ENCODE data around the gene CLP1.

Gene CLP1

GRCh38 chr11:57618438-57618837 is 39.1 kb upstream of the CLP1 start:
- no peak overlapping the region for H3K27ac ChIP-seq (ENCODE audit: low read depth, low read length)
- WGBS (ENCODE audit: extremely low coverage, insufficient coverage, low lambda C conversion rate) = no CpG with 5 or more reads among the region's 2 CpGs
- no peak overlapping the region for H4K8ac ChIP-seq (ENCODE audit: low read depth, low read length)
- H3K79me2 ChIP-seq (ENCODE audit: control insufficient read depth, insufficient read depth, low read length) = no peaks in the 10 kb centered on the region
- no peak overlapping the region for H3K9ac ChIP-seq (ENCODE audit: low read length)
- H3K36me3 ChIP-seq (ENCODE audit: control insufficient read depth, insufficient read depth, low read length) = no peaks in the 10 kb centered on the region
- H2BK5ac ChIP-seq (ENCODE audit: low read length) = no peak overlapping the region
- no peak overlapping the region for H3K56ac ChIP-seq (ENCODE audit: low read length)
- no peak overlapping the region for H2AK5ac ChIP-seq (ENCODE audit: low read length)
- no peak overlapping the region for H3K23ac ChIP-seq (ENCODE audit: low read length)
- H3K79me1 ChIP-seq (ENCODE audit: low read length) = no peaks in the 10 kb centered on the region
- H2BK120ac ChIP-seq (ENCODE audit: low read depth, low read length) = no peak overlapping the region
- no peak overlapping the region for H3K4ac ChIP-seq (ENCODE audit: low read depth, low read length)
- H3K4me3 ChIP-seq (ENCODE audit: low read length) = no peak overlapping the region
- DNase-seq = no peak
- no peak overlapping the region for H3K18ac ChIP-seq (ENCODE audit: low read length)
- H3K4me2 ChIP-seq (ENCODE audit: low read length) = no peak overlapping the region
- peaks cover 2% of the 10 kb centered on the region for H3K27me3 ChIP-seq (ENCODE audit: insufficient read depth, low read length, poor library complexity)
- H3K4me1 ChIP-seq (ENCODE audit: control insufficient read depth, low read depth, low read length) = no peaks in the 10 kb centered on the region
- H2BK15ac ChIP-seq (replicated peaks; ENCODE audit: low read depth) = no peak overlapping the region
- no peak overlapping the region for H4K5ac ChIP-seq (ENCODE audit: low read length)

DNA sequence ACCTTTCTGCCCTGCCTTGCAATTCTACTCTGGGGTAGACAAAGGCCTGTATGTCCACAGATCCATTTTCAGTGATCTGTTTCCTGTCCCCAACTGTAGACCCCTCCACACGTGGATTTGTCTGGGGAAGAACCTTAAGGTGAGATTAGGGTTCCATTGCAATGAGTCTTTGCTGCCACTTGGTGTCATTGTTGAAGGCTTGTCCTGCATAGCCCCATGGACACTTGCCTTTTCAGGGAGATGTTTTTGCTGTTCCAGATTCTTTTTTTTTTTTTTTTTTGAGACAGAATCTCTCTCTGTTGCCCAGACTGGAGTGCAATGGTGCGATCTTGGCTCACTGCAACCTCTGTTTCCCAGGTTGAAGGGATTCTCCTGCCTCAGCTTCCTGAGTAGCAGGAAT is 38.2 kb upstream of the CLP1 start:
- Histone ChIP-seq H3K36me3 (ENCODE audit: control insufficient read depth, insufficient read depth, low read length) (no peaks in the 10 kb centered on the region), H4K5ac (ENCODE audit: low read length) (no peak overlapping the region), H3K4me1 (ENCODE audit: control insufficient read depth, low read depth, low read length) (no peaks in the 10 kb centered on the region), H2AK5ac (ENCODE audit: low read length) (no peak overlapping the region), H3K56ac (ENCODE audit: low read length) (no peak overlapping the region), H3K18ac (ENCODE audit: low read length) (no peak overlapping the region), H3K9ac (ENCODE audit: low read length) (no peak overlapping the region), H3K79me2 (ENCODE audit: control insufficient read depth, insufficient read depth, low read length) (no peaks in the 10 kb centered on the region), H4K8ac (ENCODE audit: low read depth, low read length) (no peak overlapping the region), H2BK120ac (ENCODE audit: low read depth, low read length) (no peak overlapping the region), H3K27ac (ENCODE audit: low read depth, low read length) (no peak overlapping the region), H3K4me2 (ENCODE audit: low read length) (no peak overlapping the region), H2BK5ac (ENCODE audit: low read length) (no peak overlapping the region), H3K79me1 (ENCODE audit: low read length) (no peaks in the 10 kb centered on the region), H2BK15ac (replicated peaks; ENCODE audit: low read depth) (no peak overlapping the region), H3K27me3 (ENCODE audit: insufficient read depth, low read length, poor library complexity) (peaks cover 2% of the 10 kb centered on the region), H3K4ac (ENCODE audit: low read depth, low read length) (no peak overlapping the region), H3K23ac (ENCODE audit: low read length) (no peak overlapping the region), H3K4me3 (ENCODE audit: low read length) (no peak overlapping the region)
- DNase-seq = no peak
- no CpG with 5 or more reads among the region's 2 CpGs for WGBS (ENCODE audit: extremely low coverage, insufficient coverage, low lambda C conversion rate)

DNA sequence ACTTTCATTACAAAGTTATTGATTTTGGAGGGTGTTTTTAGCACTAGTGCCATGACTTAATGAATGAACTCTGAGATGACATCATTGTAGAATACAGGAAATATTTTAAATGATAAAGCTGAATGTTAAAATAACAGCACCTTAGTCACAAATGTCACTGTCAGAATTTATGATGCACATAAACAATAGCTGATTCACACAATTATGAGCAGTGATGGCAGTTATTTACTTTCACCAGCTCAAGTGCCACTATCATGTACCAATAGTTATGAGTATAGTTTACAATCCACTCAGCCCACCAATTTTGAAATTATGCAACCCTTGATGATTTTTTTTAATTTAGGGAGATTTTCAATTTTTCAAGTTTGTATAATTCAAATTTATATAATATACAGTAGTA is 37.1 kb upstream of the CLP1 start:
- Histone ChIP-seq H3K56ac (ENCODE audit: low read length) (no peak overlapping the region), H3K4me1 (ENCODE audit: control insufficient read depth, low read depth, low read length) (no peaks in the 10 kb centered on the region), H3K27ac (ENCODE audit: low read depth, low read length) (no peak overlapping the region), H3K27me3 (ENCODE audit: insufficient read depth, low read length, poor library complexity) (peaks cover 2% of the 10 kb centered on the region), H3K79me2 (ENCODE audit: control insufficient read depth, insufficient read depth, low read length) (no peaks in the 10 kb centered on the region), H2BK15ac (replicated peaks; ENCODE audit: low read depth) (no peak overlapping the region), H3K18ac (ENCODE audit: low read length) (no peak overlapping the region), H2AK5ac (ENCODE audit: low read length) (no peak overlapping the region), H3K23ac (ENCODE audit: low read length) (no peak overlapping the region), H3K79me1 (ENCODE audit: low read length) (no peaks in the 10 kb centered on the region), H3K4ac (ENCODE audit: low read depth, low read length) (no peak overlapping the region), H4K8ac (ENCODE audit: low read depth, low read length) (no peak overlapping the region), H3K9ac (ENCODE audit: low read length) (no peak overlapping the region), H3K4me2 (ENCODE audit: low read length) (no peak overlapping the region), H4K5ac (ENCODE audit: low read length) (no peak overlapping the region), H2BK120ac (ENCODE audit: low read depth, low read length) (no peak overlapping the region), H3K36me3 (ENCODE audit: control insufficient read depth, insufficient read depth, low read length) (no peaks in the 10 kb centered on the region), H3K4me3 (ENCODE audit: low read length) (no peak overlapping the region), H2BK5ac (ENCODE audit: low read length) (no peak overlapping the region)
- no peak for DNase-seq

GRCh38 chr11:57622263-57622662 is 35.3 kb upstream of the CLP1 start:
- no peak overlapping the region for H3K4ac ChIP-seq (ENCODE audit: low read depth, low read length)
- no peak overlapping the region for H4K5ac ChIP-seq (ENCODE audit: low read length)
- H3K4me2 ChIP-seq (ENCODE audit: low read length) = no peak overlapping the region
- no peak overlapping the region for H3K27ac ChIP-seq (ENCODE audit: low read depth, low read length)
- no peak overlapping the region for H3K23ac ChIP-seq (ENCODE audit: low read length)
- WGBS (ENCODE audit: extremely low coverage, insufficient coverage, low lambda C conversion rate) = no CpG with 5 or more reads among the region's 3 CpGs
- no peak overlapping the region for H3K4me3 ChIP-seq (ENCODE audit: low read length)
- no peak overlapping the region for H2BK120ac ChIP-seq (ENCODE audit: low read depth, low read length)
- no peak overlapping the region for H2BK5ac ChIP-seq (ENCODE audit: low read length)
- no peak for DNase-seq
- peaks cover 2% of the 10 kb centered on the region for H3K27me3 ChIP-seq (ENCODE audit: insufficient read depth, low read length, poor library complexity)
- H3K79me1 ChIP-seq (ENCODE audit: low read length) = no peaks in the 10 kb centered on the region
- no peak overlapping the region for H3K18ac ChIP-seq (ENCODE audit: low read length)
- H3K56ac ChIP-seq (ENCODE audit: low read length) = no peak overlapping the region
- no peak overlapping the region for H4K8ac ChIP-seq (ENCODE audit: low read depth, low read length)
- no peak overlapping the region for H2AK5ac ChIP-seq (ENCODE audit: low read length)
- no peaks in the 10 kb centered on the region for H3K36me3 ChIP-seq (ENCODE audit: control insufficient read depth, insufficient read depth, low read length)
- no peaks in the 10 kb centered on the region for H3K4me1 ChIP-seq (ENCODE audit: control insufficient read depth, low read depth, low read length)
- no peaks in the 10 kb centered on the region for H3K79me2 ChIP-seq (ENCODE audit: control insufficient read depth, insufficient read depth, low read length)
- no peak overlapping the region for H3K9ac ChIP-seq (ENCODE audit: low read length)
- no peak overlapping the region for H2BK15ac ChIP-seq (replicated peaks; ENCODE audit: low read depth)

GRCh38 chr11:57624864-57625263 is 32.7 kb upstream of the CLP1 start:
- Histone ChIP-seq H3K79me2 (ENCODE audit: control insufficient read depth, insufficient read depth, low read length) (no peaks in the 10 kb centered on the region), H3K23ac (ENCODE audit: low read length) (no peak overlapping the region), H3K79me1 (ENCODE audit: low read length) (no peaks in the 10 kb centered on the region), H3K27me3 (ENCODE audit: insufficient read depth, low read length, poor library complexity) (peaks cover under 1% of the 10 kb centered on the region), H3K9ac (ENCODE audit: low read length) (no peak overlapping the region), H3K4ac (ENCODE audit: low read depth, low read length) (no peak overlapping the region), H3K4me1 (ENCODE audit: control insufficient read depth, low read depth, low read length) (no peaks in the 10 kb centered on the region), H3K4me2 (ENCODE audit: low read length) (no peak overlapping the region), H2BK120ac (ENCODE audit: low read depth, low read length) (no peak overlapping the region), H3K36me3 (ENCODE audit: control insufficient read depth, insufficient read depth, low read length) (no peaks in the 10 kb centered on the region), H2AK5ac (ENCODE audit: low read length) (no peak overlapping the region), H3K18ac (ENCODE audit: low read length) (no peak overlapping the region), H2BK15ac (replicated peaks; ENCODE audit: low read depth) (no peak overlapping the region), H4K5ac (ENCODE audit: low read length) (no peak overlapping the region), H3K56ac (ENCODE audit: low read length) (no peak overlapping the region), H3K4me3 (ENCODE audit: low read length) (no peak overlapping the region), H2BK5ac (ENCODE audit: low read length) (no peak overlapping the region), H3K27ac (ENCODE audit: low read depth, low read length) (no peak overlapping the region), H4K8ac (ENCODE audit: low read depth, low read length) (no peak overlapping the region)
- WGBS (ENCODE audit: extremely low coverage, insufficient coverage, low lambda C conversion rate) = no CpG with 5 or more reads among the region's 2 CpGs
- no peak for DNase-seq

- no peaks in the 10 kb centered on the region for H3K27me3 ChIP-seq (ENCODE audit: insufficient read depth, low read length, poor library complexity)
- no peaks in the 10 kb centered on the region for H3K79me2 ChIP-seq (ENCODE audit: control insufficient read depth, insufficient read depth, low read length)
- H3K36me3 ChIP-seq (ENCODE audit: control insufficient read depth, insufficient read depth, low read length) = no peaks in the 10 kb centered on the region
- H4K8ac ChIP-seq (ENCODE audit: low read depth, low read length) = no peak overlapping the region
- no peak overlapping the region for H2BK15ac ChIP-seq (replicated peaks; ENCODE audit: low read depth)
- no peak overlapping the region for H4K5ac ChIP-seq (ENCODE audit: low read length)
- no peak overlapping the region for H2BK5ac ChIP-seq (ENCODE audit: low read length)
- H3K9ac ChIP-seq (ENCODE audit: low read length) = no peak overlapping the region
- DNase-seq = no peak
- no peak overlapping the region for H2BK120ac ChIP-seq (ENCODE audit: low read depth, low read length)
- no peak overlapping the region for H3K56ac ChIP-seq (ENCODE audit: low read length)
- no peak overlapping the region for H2AK5ac ChIP-seq (ENCODE audit: low read length)
- H3K18ac ChIP-seq (ENCODE audit: low read length) = no peak overlapping the region
- no peak overlapping the region for H3K4ac ChIP-seq (ENCODE audit: low read depth, low read length)
- H3K23ac ChIP-seq (ENCODE audit: low read length) = no peak overlapping the region
- H3K4me1 ChIP-seq (ENCODE audit: control insufficient read depth, low read depth, low read length) = no peaks in the 10 kb centered on the region
- no peaks in the 10 kb centered on the region for H3K79me1 ChIP-seq (ENCODE audit: low read length)
- no peak overlapping the region for H3K27ac ChIP-seq (ENCODE audit: low read depth, low read length)
- H3K4me2 ChIP-seq (ENCODE audit: low read length) = no peak overlapping the region
- H3K4me3 ChIP-seq (ENCODE audit: low read length) = no peak overlapping the region
- WGBS (ENCODE audit: extremely low coverage, insufficient coverage, low lambda C conversion rate) = no CpG with 5 or more reads among the region's 1 CpG
Observed at GRCh38 chr11:57626895-57627294, 30.7 kb upstream of the CLP1 start.

All from mesendoderm (in vitro differentiated cells).